ENCODE measurements around the gene SF3A1. TPM values are rescaled to one million over a fixed set of nuclear protein-coding genes. Genes with fewer than 3 reads are reported as not detected.
A peak's percentile ranks its signal among the peaks of the same experiment; 100 is the strongest.

SF3A1 gene
- total RNA-seq, 1 donor from 2014 or later = 157 TPM

GRCh38 chr22:30397656-30398635 lies 41.3 kb upstream of the SF3A1 start:
- Mint-ChIP-seq H3K36me3 (ENCODE audit: unreplicated experiment) (no peaks in the 10 kb centered on the region), H3K4me1 (ENCODE audit: low read depth, unreplicated experiment) (no peaks in the 10 kb centered on the region), H3K4me3 (ENCODE audit: unreplicated experiment) (peak overlapping the region; percentile 46), H3K27me3 (ENCODE audit: unreplicated experiment) (peaks cover 15% of the 10 kb centered on the region), H3K9me3 (ENCODE audit: unreplicated experiment) (peaks cover 1% of the 10 kb centered on the region), H3K27ac (ENCODE audit: unreplicated experiment) (no peak overlapping the region)
- no peak for TF ChIP-seq CTCF (IDR thresholded peaks at IDR 0.05; ENCODE audit: partially characterized antibody, unreplicated experiment)
- DNase-seq = no peak

GRCh38 chr22:30396871-30397655 lies 40.4 kb upstream of the SF3A1 start, which contains the start of gene SEC14L2:
Gene SEC14L2, plus strand, starts transcription at chr22:30397018. Its CDS starts 99 bp downstream, at chr22:30397117.
- peak within 1 kb of the TSS; percentile 84 for H3K4me3 Mint-ChIP-seq (ENCODE audit: unreplicated experiment)
- H3K4me1 Mint-ChIP-seq (ENCODE audit: low read depth, unreplicated experiment) = no peaks in the 10 kb centered on the region

GRCh38 chr22:30393885-30394284 lies 37.2 kb upstream of the SF3A1 start:
- Mint-ChIP-seq H3K9me3 (ENCODE audit: unreplicated experiment) (peaks cover 8% of the 10 kb centered on the region), H3K27me3 (ENCODE audit: unreplicated experiment) (peaks cover 20% of the 10 kb centered on the region), H3K4me1 (ENCODE audit: low read depth, unreplicated experiment) (no peaks in the 10 kb centered on the region), H3K4me3 (ENCODE audit: unreplicated experiment) (no peak overlapping the region), H3K27ac (ENCODE audit: unreplicated experiment) (no peak overlapping the region), H3K36me3 (ENCODE audit: unreplicated experiment) (peaks cover 6% of the 10 kb centered on the region)
- no peak for TF ChIP-seq CTCF (IDR thresholded peaks at IDR 0.05; ENCODE audit: partially characterized antibody, unreplicated experiment)
- no peak for DNase-seq

More at GRCh38 chr22:30396871-30397655, 40.4 kb upstream of the SF3A1 start, which contains the start of gene SEC14L2:
- Mint-ChIP-seq H3K27me3 (ENCODE audit: unreplicated experiment) (peaks cover 15% of the 10 kb centered on the region), H3K9me3 (ENCODE audit: unreplicated experiment) (peaks cover 1% of the 10 kb centered on the region), H3K27ac (ENCODE audit: unreplicated experiment) (no peak within 1 kb of the TSS), H3K36me3 (ENCODE audit: unreplicated experiment) (no peaks in the 10 kb centered on the region)
- no peak for TF ChIP-seq CTCF (IDR thresholded peaks at IDR 0.05; ENCODE audit: partially characterized antibody, unreplicated experiment)
- DNase-seq = peak; percentile 53

- Mint-ChIP-seq H3K4me3 (ENCODE audit: unreplicated experiment) (no peak overlapping the region), H3K27ac (ENCODE audit: unreplicated experiment) (no peak overlapping the region), H3K36me3 (ENCODE audit: unreplicated experiment) (peaks cover 6% of the 10 kb centered on the region), H3K27me3 (ENCODE audit: unreplicated experiment) (peaks cover 18% of the 10 kb centered on the region), H3K9me3 (ENCODE audit: unreplicated experiment) (peaks cover 8% of the 10 kb centered on the region), H3K4me1 (ENCODE audit: low read depth, unreplicated experiment) (no peaks in the 10 kb centered on the region)
- no peak for DNase-seq
- no peak for TF ChIP-seq CTCF (IDR thresholded peaks at IDR 0.05; ENCODE audit: partially characterized antibody, unreplicated experiment)
Measured at GRCh38 chr22:30393322-30393680, 36.6 kb upstream of the SF3A1 start.
